K562 (cell line): ENCODE measurements around the gene ATP6V0C. TPM values are rescaled to one million over a fixed set of nuclear protein-coding genes. Genes with fewer than 3 reads are reported as not detected.

ENCODE experiments used
- CREB1 ChIP-seq, 2 experiments: sonication (generic) in 1 of 2; formaldehyde crosslinking in 1 of 2; IDR thresholded peaks; 2 replicates each; pipeline versions ENCODE4 v1.6.1 to v1.8.0; 2012 to 2022; ENCODE audit warnings: inconsistent platforms in 1 of 2, mild to moderate bottlenecking in 1 of 2, missing genetic modification reagents in 1 of 2, moderate library complexity in 1 of 2
- CTCF ChIP-seq, 3 experiments: IDR thresholded peaks in 2 of 3; conservative IDR thresholded peaks in 1 of 3; 2 replicates each; pipeline ENCODE4 v1.5.1; 2011 to 2012; ENCODE audit warnings: low read length in 3 of 3, mild to moderate bottlenecking in 3 of 3, control low read depth in 2 of 3, improper control_type of control experiment in 1 of 3, inconsistent platforms in 1 of 3, low read depth in 1 of 3, mixed read lengths in 1 of 3, moderate library complexity in 1 of 3; ENCODE audit not compliant: insufficient read depth in 2 of 3
- MEF2A ChIP-seq: IDR thresholded peaks from 2 replicates; pipeline ENCODE4 v1.6.1; 2011; ENCODE audit warnings: low read depth, mild to moderate bottlenecking, low read length, moderate library complexity; ENCODE audit not compliant: control insufficient read depth
- RBBP5 ChIP-seq: fragments of 200-600 bp; sonication (generic); IDR thresholded peaks from 2 replicates; pipeline ENCODE4 v1.6.1; 2012; ENCODE audit warnings: borderline replicate concordance, mild to moderate bottlenecking, low read length, control low read depth, inconsistent platforms; ENCODE audit not compliant: insufficient read depth, poor library complexity, severe bottlenecking
- RBM34 ChIP-seq: fragments of 200-400 bp; formaldehyde crosslinking; IDR thresholded peaks from 2 replicates; pipeline ENCODE4 v1.6.1; 2018; ENCODE audit warnings: low read length, borderline replicate concordance; ENCODE audit not compliant: insufficient read depth
- SP1 ChIP-seq: sonication (generic); formaldehyde crosslinking; IDR thresholded peaks from 2 replicates; pipeline ENCODE4 v1.8.1; 2022; ENCODE audit warnings: mild to moderate bottlenecking, missing genetic modification reagents
- TEAD4 ChIP-seq, 2 experiments: sonication (generic) in 1 of 2; formaldehyde crosslinking in 1 of 2; IDR thresholded peaks; 2 replicates each; pipeline versions ENCODE4 v1.6.1 to v1.8.0; 2012 to 2022; ENCODE audit warnings: borderline replicate concordance in 1 of 2, inconsistent platforms in 1 of 2, low read length in 1 of 2, mild to moderate bottlenecking in 1 of 2, missing genetic modification reagents in 1 of 2
- TFAP4 ChIP-seq: sonication (generic); formaldehyde crosslinking; IDR thresholded peaks from 2 replicates; pipeline ENCODE4 v1.8.0; 2022; ENCODE audit warnings: missing genetic modification reagents, mild to moderate bottlenecking, moderate library complexity, borderline replicate concordance
- ZNF212 ChIP-seq: fragments of 450-650 bp; formaldehyde crosslinking; IDR thresholded peaks from 2 replicates; pipeline ENCODE4 v1.4.0; 2020; ENCODE audit warnings: mild to moderate bottlenecking
- polyA plus RNA-seq, 8 experiments: library from polyadenylated mRNA; depleted of rRNA in 4 of 8; stranded (reverse) in 5 of 8; unstranded in 3 of 8; fragments of >200 nt; fragmentation: Nextera tagmentation in 2 of 8; fragmentation: Illumina TruSeq in 1 of 8; extraction: Ambion mirVana in 2 of 8; extraction: Trizol in 1 of 8; gene quantifications; 2 replicates each; pipeline versions ENCODE4 v1.2.1 to v1.2.3, GENCODE V29; 2011 to 2014; ENCODE audit warnings: inconsistent platforms in 1 of 8, missing spikeins in 1 of 8
- total RNA-seq, 7 experiments: library from RNA; depleted of rRNA in 6 of 7; stranded (reverse); fragments of >200 nt in 6 of 7; fragmentation: Illumina TruSeq in 2 of 7; extraction: Trizol in 2 of 7; gene quantifications; 2 replicates each; pipeline versions ENCODE4 v1.2.1 to v1.2.3, GENCODE V29; 2011 to 2021; ENCODE audit warnings: low replicate concordance in 1 of 7
- TF ChIP-seq, protein P1 (sequence below), 3 experiments: fragments of 200-800 bp in 1 of 3; sonication (Bioruptor generic) in 1 of 3; sonication (generic) in 1 of 3; formaldehyde crosslinking in 1 of 3; IDR thresholded peaks; 2 replicates each; pipeline versions ENCODE4 v1.6.1 to v1.8.0; 2016 to 2022; ENCODE audit warnings: mild to moderate bottlenecking in 2 of 3, missing compliant biosample characterization in 2 of 3, missing genetic modification characterization in 2 of 3, missing genetic modification reagents in 1 of 3
- TF ChIP-seq, protein P2 (sequence below): sonication (generic); formaldehyde crosslinking; IDR thresholded peaks from 2 replicates; pipeline ENCODE4 v1.4.0; 2020; ENCODE audit warnings: mild to moderate bottlenecking, missing genetic modification reagents
- TF ChIP-seq, protein P3 (sequence below): fragments of 450-650 bp; IDR thresholded peaks from 2 replicates; pipeline ENCODE4 v1.6.1; 2016; ENCODE audit warnings: missing biosample characterization, missing genetic modification characterization
- TF ChIP-seq, protein P4 (sequence below): IDR thresholded peaks from 2 replicates; pipeline ENCODE4 v1.6.1; 2012; ENCODE audit warnings: low read depth, low read length, improper control_type of control experiment, borderline replicate concordance

ATP6V0C gene
- total and polyA plus RNA-seq, 9 of the 15 experiments (the other 6 are each of a cell fraction or from before 2014, with no cell fraction given), result 2.9 to 228 (median 22.7) TPM

GRCh38 chr16:2473999-2474876 is 39.5 kb upstream of the ATP6V0C start (continued):
- peak; percentile 14; the same call in 1 of the 2 replicates for TF ChIP-seq TEAD4 (IDR thresholded peaks at IDR 0.05; ENCODE audit: low read length)
- peak; percentile 71 for TF ChIP-seq TEAD4 (CRISPR knock-in tag; IDR thresholded peaks at IDR 0.05; ENCODE audit: borderline replicate concordance)
- TF ChIP-seq, protein P1, sequence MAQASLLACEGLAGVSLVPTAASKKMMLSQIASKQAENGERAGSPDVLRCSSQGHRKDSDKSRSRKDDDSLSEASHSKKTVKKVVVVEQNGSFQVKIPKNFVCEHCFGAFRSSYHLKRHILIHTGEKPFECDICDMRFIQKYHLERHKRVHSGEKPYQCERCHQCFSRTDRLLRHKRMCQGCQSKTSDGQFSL (CRISPR knock-in tag; IDR thresholded peaks at IDR 0.05), result peak; percentile 60
- TF ChIP-seq, protein P1 (tag; IDR thresholded peaks at IDR 0.05), result peak in 1 of 2 experiments; percentile 77; a peak in 2 of 4 replicates
- no peak; the same call in 1 of the 2 replicates for TF ChIP-seq TFAP4 (CRISPR knock-in tag)
- TF ChIP-seq RBM34, result no peak
- 0 out of 2 replicates have a peak, but pooled peaks have one; percentile 34 for TF ChIP-seq CREB1 (IDR thresholded peaks at IDR 0.05)
- peak; percentile 51; the same call in 1 of the 2 replicates for TF ChIP-seq CREB1 (CRISPR knock-in tag; IDR thresholded peaks at IDR 0.05)
- TF ChIP-seq, protein P2, sequence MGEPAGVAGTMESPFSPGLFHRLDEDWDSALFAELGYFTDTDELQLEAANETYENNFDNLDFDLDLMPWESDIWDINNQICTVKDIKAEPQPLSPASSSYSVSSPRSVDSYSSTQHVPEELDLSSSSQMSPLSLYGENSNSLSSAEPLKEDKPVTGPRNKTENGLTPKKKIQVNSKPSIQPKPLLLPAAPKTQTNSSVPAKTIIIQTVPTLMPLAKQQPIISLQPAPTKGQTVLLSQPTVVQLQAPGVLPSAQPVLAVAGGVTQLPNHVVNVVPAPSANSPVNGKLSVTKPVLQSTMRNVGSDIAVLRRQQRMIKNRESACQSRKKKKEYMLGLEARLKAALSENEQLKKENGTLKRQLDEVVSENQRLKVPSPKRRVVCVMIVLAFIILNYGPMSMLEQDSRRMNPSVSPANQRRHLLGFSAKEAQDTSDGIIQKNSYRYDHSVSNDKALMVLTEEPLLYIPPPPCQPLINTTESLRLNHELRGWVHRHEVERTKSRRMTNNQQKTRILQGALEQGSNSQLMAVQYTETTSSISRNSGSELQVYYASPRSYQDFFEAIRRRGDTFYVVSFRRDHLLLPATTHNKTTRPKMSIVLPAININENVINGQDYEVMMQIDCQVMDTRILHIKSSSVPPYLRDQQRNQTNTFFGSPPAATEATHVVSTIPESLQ (CRISPR knock-in tag), result no peak; the same call in 1 of the 2 replicates
- no peak for TF ChIP-seq MEF2A
- TF ChIP-seq RBBP5, result peak; percentile 75
- peak; percentile 35 to 72 (median 56); a peak in 5 of 6 replicates for TF ChIP-seq CTCF (IDR thresholded peaks at IDR 0.05 in 2 of 3, conservative IDR thresholded peaks at IDR 0.05 in 1 of 3; ENCODE audit: insufficient read depth in 2 of 3, low read depth in 1 of 3, low read length in 3 of 3)
- TF ChIP-seq, protein P3, sequence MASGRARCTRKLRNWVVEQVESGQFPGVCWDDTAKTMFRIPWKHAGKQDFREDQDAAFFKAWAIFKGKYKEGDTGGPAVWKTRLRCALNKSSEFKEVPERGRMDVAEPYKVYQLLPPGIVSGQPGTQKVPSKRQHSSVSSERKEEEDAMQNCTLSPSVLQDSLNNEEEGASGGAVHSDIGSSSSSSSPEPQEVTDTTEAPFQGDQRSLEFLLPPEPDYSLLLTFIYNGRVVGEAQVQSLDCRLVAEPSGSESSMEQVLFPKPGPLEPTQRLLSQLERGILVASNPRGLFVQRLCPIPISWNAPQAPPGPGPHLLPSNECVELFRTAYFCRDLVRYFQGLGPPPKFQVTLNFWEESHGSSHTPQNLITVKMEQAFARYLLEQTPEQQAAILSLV (tag), result no peak
- TF ChIP-seq, protein P4, sequence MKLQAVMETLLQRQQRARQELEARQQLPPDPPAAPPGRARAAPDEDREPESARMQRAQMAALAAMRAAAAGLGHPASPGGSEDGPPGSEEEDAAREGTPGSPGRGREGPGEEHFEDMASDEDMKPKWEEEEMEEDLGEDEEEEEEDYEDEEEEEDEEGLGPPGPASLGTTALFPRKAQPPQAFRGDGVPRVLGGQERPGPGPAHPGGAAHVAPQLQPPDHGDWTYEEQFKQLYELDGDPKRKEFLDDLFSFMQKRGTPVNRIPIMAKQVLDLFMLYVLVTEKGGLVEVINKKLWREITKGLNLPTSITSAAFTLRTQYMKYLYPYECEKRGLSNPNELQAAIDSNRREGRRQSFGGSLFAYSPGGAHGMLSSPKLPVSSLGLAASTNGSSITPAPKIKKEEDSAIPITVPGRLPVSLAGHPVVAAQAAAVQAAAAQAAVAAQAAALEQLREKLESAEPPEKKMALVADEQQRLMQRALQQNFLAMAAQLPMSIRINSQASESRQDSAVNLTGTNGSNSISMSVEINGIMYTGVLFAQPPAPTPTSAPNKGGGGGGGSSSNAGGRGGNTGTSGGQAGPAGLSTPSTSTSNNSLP, result no peak
- TF ChIP-seq ZNF212 (CRISPR knock-in tag), result 0 out of 2 replicates have a peak, but pooled peaks have one; percentile 26
- TF ChIP-seq SP1 (CRISPR knock-in tag), result no peak; the same call in 1 of the 2 replicates
